ENCODE data around the gene OR2D3.

DNA sequence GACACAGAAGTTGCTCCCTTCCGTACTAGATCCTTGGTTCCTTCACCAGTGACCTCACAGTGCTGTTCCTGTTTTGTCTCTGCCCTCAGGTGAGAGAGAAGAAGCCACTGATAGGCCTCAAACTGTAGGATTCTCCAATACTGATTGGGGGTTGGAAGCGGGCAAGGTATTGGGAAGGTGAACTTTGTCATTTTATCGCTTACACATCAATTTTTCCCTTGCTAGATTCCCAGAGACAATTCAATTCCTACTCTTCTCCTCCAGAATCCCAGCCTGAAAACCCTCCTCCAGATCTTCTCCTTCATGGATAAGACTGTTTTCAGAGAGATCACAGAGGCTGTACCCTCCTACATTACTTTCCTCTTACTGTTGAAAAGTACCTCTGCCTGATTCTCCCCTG, 9.4 kb upstream of the OR2D3 start:
- TF ChIP-seq EZH2phosphoT487 (IDR thresholded peaks at IDR 0.05; ENCODE audit: borderline replicate concordance, low read length), result no peak
- TF ChIP-seq, protein P1, sequence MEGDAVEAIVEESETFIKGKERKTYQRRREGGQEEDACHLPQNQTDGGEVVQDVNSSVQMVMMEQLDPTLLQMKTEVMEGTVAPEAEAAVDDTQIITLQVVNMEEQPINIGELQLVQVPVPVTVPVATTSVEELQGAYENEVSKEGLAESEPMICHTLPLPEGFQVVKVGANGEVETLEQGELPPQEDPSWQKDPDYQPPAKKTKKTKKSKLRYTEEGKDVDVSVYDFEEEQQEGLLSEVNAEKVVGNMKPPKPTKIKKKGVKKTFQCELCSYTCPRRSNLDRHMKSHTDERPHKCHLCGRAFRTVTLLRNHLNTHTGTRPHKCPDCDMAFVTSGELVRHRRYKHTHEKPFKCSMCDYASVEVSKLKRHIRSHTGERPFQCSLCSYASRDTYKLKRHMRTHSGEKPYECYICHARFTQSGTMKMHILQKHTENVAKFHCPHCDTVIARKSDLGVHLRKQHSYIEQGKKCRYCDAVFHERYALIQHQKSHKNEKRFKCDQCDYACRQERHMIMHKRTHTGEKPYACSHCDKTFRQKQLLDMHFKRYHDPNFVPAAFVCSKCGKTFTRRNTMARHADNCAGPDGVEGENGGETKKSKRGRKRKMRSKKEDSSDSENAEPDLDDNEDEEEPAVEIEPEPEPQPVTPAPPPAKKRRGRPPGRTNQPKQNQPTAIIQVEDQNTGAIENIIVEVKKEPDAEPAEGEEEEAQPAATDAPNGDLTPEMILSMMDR (IDR thresholded peaks at IDR 0.05; ENCODE audit: low read depth, low read length, poor library complexity, severe bottlenecking), result no peak
